Karpas-422 (cell line): ENCODE results near the gene PSTPIP1. TPM values are rescaled to one million over a fixed set of nuclear protein-coding genes. Genes with fewer than 3 reads are reported as not detected.
A peak's percentile ranks its signal among the peaks of the same experiment; 100 is the strongest.

Source experiments
- DNase-seq: peaks from one replicate; pipeline ENCODE4 v3.0.0-alpha.2; 2015
- H2AFZ ChIP-seq: fragments of 200-600 bp; sonication (generic); 2 replicates; pipeline ENCODE4 v1.6.1; 2014; ENCODE audit warnings: antibody characterized with exemption, low read length, mixed read lengths
- H3K27ac ChIP-seq: fragments of 200-600 bp; sonication (generic); 2 replicates; pipeline ENCODE4 v1.5.1; 2014; ENCODE audit warnings: mild to moderate bottlenecking, low read length, moderate library complexity
- H3K27me3 ChIP-seq: fragments of 200-600 bp; sonication (generic); 2 replicates; pipeline ENCODE4 v1.6.1; 2014; ENCODE audit warnings: low read length, mixed read lengths
- H3K36me3 ChIP-seq: fragments of 200-600 bp; sonication (generic); 2 replicates; pipeline ENCODE4 v1.6.1; 2014; ENCODE audit warnings: low read length, mixed read lengths; ENCODE audit not compliant: insufficient read depth
- H3K4me1 ChIP-seq: fragments of 200-600 bp; sonication (generic); 2 replicates; pipeline ENCODE4 v1.6.1; 2014; ENCODE audit warnings: mild to moderate bottlenecking, low read length, mixed read lengths
- H3K4me2 ChIP-seq: fragments of 200-600 bp; sonication (generic); 2 replicates; pipeline ENCODE4 v1.6.1; 2014; ENCODE audit warnings: low read length, low read depth, mild to moderate bottlenecking; ENCODE audit not compliant: poor library complexity, severe bottlenecking
- H3K4me3 ChIP-seq: fragments of 200-600 bp; sonication (generic); 2 replicates; pipeline ENCODE4 v1.5.1; 2014; ENCODE audit warnings: mild to moderate bottlenecking, antibody characterized with exemption, low read length, mixed read lengths
- H3K79me2 ChIP-seq: fragments of 200-600 bp; sonication (generic); 2 replicates; pipeline ENCODE4 v1.6.1; 2014; ENCODE audit warnings: mild to moderate bottlenecking, low read length, mixed read lengths
- H3K9ac ChIP-seq: fragments of 200-600 bp; sonication (generic); 2 replicates; pipeline ENCODE4 v1.6.0; 2014; ENCODE audit warnings: low read length
- H3K9me2 ChIP-seq: fragments of 200-600 bp; sonication (generic), shearing (Covaris generic); replicated peaks from 2 replicates; pipeline ENCODE4 v1.6.0; 2014; ENCODE audit warnings: mild to moderate bottlenecking, low read length, moderate library complexity; ENCODE audit not compliant: insufficient read depth
- H3K9me3 ChIP-seq: fragments of 300-700, 200-600 bp; sonication (generic); 2 replicates; pipeline ENCODE4 v1.6.1; 2014; ENCODE audit warnings: low read length, mixed read lengths
- H4K20me1 ChIP-seq: fragments of 200-600 bp; sonication (generic); 2 replicates; pipeline ENCODE4 v1.6.1; 2014; ENCODE audit warnings: mild to moderate bottlenecking, antibody characterized with exemption, low read length, low read depth; ENCODE audit not compliant: insufficient read depth
- total RNA-seq: library from RNA; depleted of rRNA; stranded (reverse); fragments of >200 nt; shearing (Covaris generic); gene quantifications from 2 replicates; pipeline ENCODE4 v1.2.3, GENCODE V29; 2014; ENCODE audit warnings: low replicate concordance

The PSTPIP1 gene
- total RNA-seq, 1 experiment from 2014 or later = 13.1 TPM

DNA sequence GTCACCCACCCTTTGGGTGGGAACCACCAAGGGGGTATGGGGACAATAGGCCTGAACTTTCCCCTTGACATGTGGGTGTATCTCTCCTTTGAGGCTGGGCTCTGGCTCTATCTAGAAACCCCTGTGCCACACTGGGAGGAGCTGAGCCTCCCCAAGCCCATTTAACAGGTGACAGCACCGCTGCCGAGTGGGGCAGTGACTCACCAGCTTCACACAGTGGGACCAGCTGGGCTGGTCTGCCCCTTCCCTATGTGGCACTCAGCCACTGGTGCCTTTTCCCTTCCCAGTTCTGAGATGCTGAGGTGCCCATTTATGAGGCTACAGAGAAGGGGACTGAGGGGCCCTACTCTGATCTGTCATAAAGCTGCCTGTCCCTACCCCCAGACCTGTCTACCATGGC lies 5.1 kb downstream of the PSTPIP1 start:
- H2AFZ ChIP-seq = no peak overlapping the region
- H3K27me3 ChIP-seq = no peaks in the 10 kb centered on the region
- H3K9me2 ChIP-seq = no peaks in the 10 kb centered on the region
- peaks cover 33% of the 10 kb centered on the region for H3K79me2 ChIP-seq
- no peaks in the 10 kb centered on the region for H4K20me1 ChIP-seq
- no peak for DNase-seq
- H3K36me3 ChIP-seq = no peaks in the 10 kb centered on the region
- no peak overlapping the region for H3K9ac ChIP-seq
- H3K4me3 ChIP-seq = no peak overlapping the region
- H3K9me3 ChIP-seq = no peaks in the 10 kb centered on the region
- H3K27ac ChIP-seq = no peak overlapping the region
- peaks cover 89% of the 10 kb centered on the region for H3K4me1 ChIP-seq
- no peak overlapping the region for H3K4me2 ChIP-seq

DNA sequence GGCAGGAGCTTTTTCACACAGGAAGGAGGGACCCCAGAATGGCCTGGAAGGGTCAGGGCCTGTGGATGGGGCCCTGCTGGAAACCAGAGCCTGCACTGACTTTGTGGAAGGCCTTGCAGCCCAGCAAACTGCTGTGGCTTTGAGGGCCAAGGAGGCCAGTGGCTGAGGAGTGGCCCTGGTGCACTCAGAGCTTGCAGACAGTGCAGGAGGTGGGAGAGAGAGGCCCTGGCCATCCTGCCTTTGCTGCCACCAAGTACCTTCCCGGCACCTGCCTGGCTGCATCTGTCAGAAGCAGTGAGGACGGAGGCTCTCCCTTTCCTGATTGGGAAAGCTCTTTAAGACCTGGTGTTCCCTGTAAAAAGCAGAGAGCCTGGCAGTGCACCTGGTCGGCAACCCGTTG lies 6.4 kb downstream of the PSTPIP1 start:
- H4K20me1 ChIP-seq = 0 out of 2 replicates have a peak, but pooled peaks cover 4% of the 10 kb centered on the region
- peak overlapping the region; percentile 98 for H3K27ac ChIP-seq
- DNase-seq = no peak
- no peak overlapping the region for H2AFZ ChIP-seq
- H3K9me2 ChIP-seq = no peaks in the 10 kb centered on the region
- no peak overlapping the region for H3K4me3 ChIP-seq
- H3K9me3 ChIP-seq = no peaks in the 10 kb centered on the region
- H3K36me3 ChIP-seq = no peaks in the 10 kb centered on the region
- peak overlapping the region; percentile 29; the same call in 1 of the 2 replicates for H3K9ac ChIP-seq
- peaks cover 78% of the 10 kb centered on the region for H3K4me1 ChIP-seq
- H3K4me2 ChIP-seq = peak overlapping the region; percentile 94
- peaks cover 29% of the 10 kb centered on the region for H3K79me2 ChIP-seq
- no peaks in the 10 kb centered on the region for H3K27me3 ChIP-seq

DNA sequence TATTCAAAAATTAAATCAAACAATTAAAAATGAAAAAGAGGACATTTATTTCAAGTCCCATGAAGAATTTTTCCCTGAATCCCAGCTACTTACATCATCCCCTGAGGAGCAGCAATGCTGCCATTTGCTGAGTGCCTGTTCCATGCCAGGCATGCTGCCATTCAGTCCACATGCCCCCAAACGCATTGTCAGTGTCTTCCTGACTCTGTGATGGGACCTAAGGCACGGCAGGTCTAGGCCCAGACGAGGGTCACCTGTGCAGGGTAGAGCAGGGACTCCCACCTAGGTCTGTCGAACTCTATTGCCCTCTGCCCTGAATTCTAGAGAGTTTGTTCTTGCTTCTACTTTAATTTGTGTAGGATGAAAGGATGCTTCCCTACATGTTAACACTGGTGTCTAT lies 7.0 kb downstream of the PSTPIP1 start:
- peak overlapping the region; percentile 94 for H3K4me2 ChIP-seq
- peak overlapping the region; percentile 76 for H3K9ac ChIP-seq
- H3K4me1 ChIP-seq = peaks cover 72% of the 10 kb centered on the region
- H4K20me1 ChIP-seq = 0 out of 2 replicates have a peak, but pooled peaks cover 4% of the 10 kb centered on the region
- peaks cover 29% of the 10 kb centered on the region for H3K79me2 ChIP-seq
- no peaks in the 10 kb centered on the region for H3K27me3 ChIP-seq
- no peaks in the 10 kb centered on the region for H3K9me2 ChIP-seq
- peak overlapping the region; percentile 98 for H3K27ac ChIP-seq
- peak overlapping the region; percentile 62 for H3K4me3 ChIP-seq
- H3K9me3 ChIP-seq = no peaks in the 10 kb centered on the region
- H3K36me3 ChIP-seq = no peaks in the 10 kb centered on the region
- no peak for DNase-seq
- no peak overlapping the region for H2AFZ ChIP-seq

DNA sequence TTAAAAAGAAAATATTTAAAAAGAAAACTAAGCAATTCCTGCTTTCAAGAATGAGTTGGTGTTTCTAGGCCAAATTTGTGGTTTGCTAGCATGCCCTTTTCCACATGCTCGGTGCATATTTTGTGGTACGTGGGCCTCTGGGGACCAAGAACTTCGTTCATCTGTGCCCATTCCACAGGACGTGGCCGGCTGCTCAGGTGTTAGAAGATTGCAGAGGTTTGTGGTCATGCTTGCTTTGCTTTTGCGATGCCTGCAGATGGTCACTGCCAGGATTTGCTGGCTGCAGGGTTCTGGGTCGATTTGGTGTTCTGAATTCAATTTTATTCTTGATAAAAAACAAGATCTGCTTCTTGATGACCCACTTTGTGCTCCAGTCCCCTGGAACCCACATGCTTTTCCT lies 7.5 kb downstream of the PSTPIP1 start:
- H3K27ac ChIP-seq = peak overlapping the region; percentile 98
- peaks cover 30% of the 10 kb centered on the region; the same call in 1 of the 2 replicates for H3K79me2 ChIP-seq
- H4K20me1 ChIP-seq = 0 out of 2 replicates have a peak, but pooled peaks cover 4% of the 10 kb centered on the region
- H2AFZ ChIP-seq = no peak overlapping the region
- H3K4me1 ChIP-seq = peaks cover 68% of the 10 kb centered on the region
- no peaks in the 10 kb centered on the region for H3K27me3 ChIP-seq
- H3K9ac ChIP-seq = peak overlapping the region; percentile 76
- no peaks in the 10 kb centered on the region for H3K9me2 ChIP-seq
- peak overlapping the region; percentile 94 for H3K4me2 ChIP-seq
- DNase-seq = peak; percentile 67
- peak overlapping the region; percentile 62 for H3K4me3 ChIP-seq
- H3K36me3 ChIP-seq = no peaks in the 10 kb centered on the region
- H3K9me3 ChIP-seq = no peaks in the 10 kb centered on the region

DNA sequence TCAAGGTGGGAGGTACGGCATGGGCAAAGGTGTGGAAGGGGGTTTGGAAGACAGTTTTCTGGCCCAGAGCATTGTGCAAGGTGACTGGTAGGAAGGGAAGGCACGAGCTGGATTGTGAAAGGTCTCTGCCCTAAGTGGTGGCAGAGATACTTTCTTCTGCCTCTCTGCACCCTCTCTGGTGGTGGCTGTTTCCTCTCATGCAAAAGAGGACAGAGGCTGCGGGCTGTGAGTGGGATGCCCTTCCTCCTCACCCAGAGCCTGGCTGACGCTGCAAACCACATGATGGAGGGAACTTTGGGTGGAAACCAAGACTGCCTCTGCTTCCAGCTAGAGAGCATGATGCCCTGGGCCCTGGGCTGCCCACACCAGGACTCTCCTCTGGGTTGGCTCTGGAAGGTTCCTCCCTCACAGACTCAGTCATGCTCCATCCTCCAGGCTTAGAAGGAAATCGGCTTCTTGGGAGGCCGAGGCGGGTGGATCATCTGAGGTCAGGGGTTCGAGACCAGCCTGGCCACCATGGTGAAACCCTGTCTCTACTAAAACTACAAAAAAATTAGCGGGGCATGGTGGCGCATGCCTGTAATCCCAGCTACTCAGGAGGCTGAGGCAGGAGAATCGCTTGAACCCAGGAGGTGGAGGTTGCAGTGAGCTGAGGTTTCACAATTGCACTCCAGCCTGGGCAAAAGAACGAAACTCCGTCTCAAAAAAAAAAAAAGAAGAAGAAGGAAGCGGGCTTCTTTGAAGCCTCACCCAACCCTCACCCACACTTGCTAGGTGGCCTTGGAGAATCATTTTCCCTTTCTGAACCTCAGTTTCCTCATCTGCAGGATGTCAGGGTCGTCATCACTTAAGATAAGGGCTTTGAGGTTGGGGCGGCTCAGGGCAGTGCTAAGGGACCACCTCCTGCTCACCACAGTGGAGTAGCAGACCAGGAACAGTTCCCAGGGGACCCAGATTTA lies 8.3 kb downstream of the PSTPIP1 start:
- Histone ChIP-seq H3K4me2 (peak overlapping the region; percentile 94), H3K36me3 (no peaks in the 10 kb centered on the region), H2AFZ (peak overlapping the region; percentile 52; the same call in 1 of the 2 replicates), H3K9me3 (no peaks in the 10 kb centered on the region), H3K9me2 (no peaks in the 10 kb centered on the region), H3K79me2 (peaks cover 29% of the 10 kb centered on the region; the same call in 1 of the 2 replicates), H3K4me1 (peaks cover 60% of the 10 kb centered on the region), H4K20me1 (0 out of 2 replicates have a peak, but pooled peaks cover 8% of the 10 kb centered on the region), H3K4me3 (peak overlapping the region; percentile 62), H3K27me3 (no peaks in the 10 kb centered on the region), H3K9ac (peak overlapping the region; percentile 76), H3K27ac (peak overlapping the region; percentile 98)
- peak; percentile 93 for DNase-seq

DNA sequence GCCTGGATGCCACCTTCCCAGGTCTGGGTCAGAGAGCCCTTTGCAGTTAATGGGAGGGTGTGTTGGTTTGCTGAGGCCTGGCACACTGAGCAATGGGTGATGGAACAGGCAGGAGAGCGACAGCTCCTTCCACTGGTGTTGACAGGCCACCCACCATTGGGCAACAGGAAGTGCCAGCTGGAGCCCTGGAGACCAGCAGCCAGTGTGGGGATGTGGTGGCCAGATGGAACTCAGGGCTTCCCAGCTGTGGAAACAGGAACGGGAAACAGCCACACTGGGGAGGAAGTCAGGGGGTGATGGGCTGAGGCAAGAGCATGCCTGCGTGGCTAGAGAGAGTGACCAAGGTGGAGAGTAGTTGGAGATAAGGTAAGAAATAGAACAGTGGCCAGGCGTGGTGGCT lies 9.3 kb downstream of the PSTPIP1 start:
- H3K79me2 ChIP-seq = peaks cover 23% of the 10 kb centered on the region; the same call in 1 of the 2 replicates
- no peaks in the 10 kb centered on the region for H3K27me3 ChIP-seq
- H3K4me3 ChIP-seq = no peak overlapping the region
- no peaks in the 10 kb centered on the region for H3K9me2 ChIP-seq
- H2AFZ ChIP-seq = no peak overlapping the region
- peaks cover 51% of the 10 kb centered on the region for H3K4me1 ChIP-seq
- H3K9ac ChIP-seq = no peak overlapping the region
- peak overlapping the region; percentile 94 for H3K4me2 ChIP-seq
- no peaks in the 10 kb centered on the region for H3K36me3 ChIP-seq
- H4K20me1 ChIP-seq = peaks cover 13% of the 10 kb centered on the region; the same call in 1 of the 2 replicates
- peak overlapping the region; percentile 98; the same call in 1 of the 2 replicates for H3K27ac ChIP-seq
- H3K9me3 ChIP-seq = no peaks in the 10 kb centered on the region
- peak; percentile 45 for DNase-seq

DNA sequence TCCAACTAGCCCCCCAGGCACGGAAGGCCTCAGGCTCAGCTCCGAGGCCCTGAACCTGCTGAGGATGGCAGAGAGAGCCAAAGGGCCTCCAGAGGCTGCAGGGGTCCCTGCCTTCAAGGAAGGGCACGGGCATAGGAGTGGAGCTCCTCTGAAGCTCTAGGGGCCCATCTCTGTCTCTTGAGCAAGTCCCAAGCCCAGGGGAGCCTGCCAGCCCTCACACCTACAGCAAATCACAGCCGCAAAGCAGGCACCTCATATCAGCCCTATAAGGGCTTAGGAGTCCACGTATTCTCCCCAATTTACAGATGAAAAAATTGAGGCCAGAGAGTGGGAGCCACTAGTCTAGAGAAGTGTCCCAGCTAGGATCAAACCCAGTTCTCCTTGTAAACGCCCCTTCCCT lies 14.2 kb downstream of the PSTPIP1 start:
- peaks cover 45% of the 10 kb centered on the region; the same call in 1 of the 2 replicates for H4K20me1 ChIP-seq
- H3K9ac ChIP-seq = no peak overlapping the region
- H3K27me3 ChIP-seq = no peaks in the 10 kb centered on the region
- H3K4me3 ChIP-seq = no peak overlapping the region
- H3K79me2 ChIP-seq = peaks cover 15% of the 10 kb centered on the region; the same call in 1 of the 2 replicates
- H3K9me2 ChIP-seq = no peaks in the 10 kb centered on the region
- H3K4me2 ChIP-seq = no peak overlapping the region
- no peaks in the 10 kb centered on the region for H3K9me3 ChIP-seq
- peaks cover 32% of the 10 kb centered on the region for H3K4me1 ChIP-seq
- no peak for DNase-seq
- H3K36me3 ChIP-seq = no peaks in the 10 kb centered on the region
- no peak overlapping the region for H2AFZ ChIP-seq
- H3K27ac ChIP-seq = no peak overlapping the region

DNA sequence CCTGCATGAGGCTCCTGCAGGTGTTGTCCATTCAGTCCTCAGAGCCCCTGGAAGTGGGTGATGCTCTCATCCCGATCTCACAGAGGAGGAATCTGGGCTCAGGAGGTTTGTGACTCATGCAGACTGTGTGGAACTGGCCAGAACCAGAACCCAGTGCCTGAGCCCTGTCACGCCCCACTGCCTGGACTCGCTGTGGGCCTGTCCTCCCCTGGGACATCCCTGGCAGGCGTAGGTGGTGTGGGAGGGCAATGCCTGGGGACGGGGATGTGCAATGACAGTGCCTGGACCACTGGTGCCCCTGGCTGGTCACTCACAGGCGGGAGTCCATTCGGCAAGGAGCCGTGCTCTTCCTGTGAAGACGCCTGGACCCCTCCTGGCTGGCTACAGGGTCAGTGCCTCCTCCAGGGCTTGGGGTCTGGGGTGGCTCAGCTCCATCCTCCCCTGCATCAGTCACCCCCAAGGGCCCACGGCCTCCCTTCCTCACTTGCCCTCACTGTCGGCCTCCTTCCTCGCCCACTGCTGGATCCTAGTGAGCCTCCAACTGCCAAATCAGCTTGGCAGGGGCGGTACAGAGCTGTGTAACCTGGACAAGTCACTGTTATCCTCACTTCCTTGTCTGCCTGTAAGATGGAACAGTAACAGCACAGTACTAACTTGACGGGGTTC lies 14.9 kb downstream of the PSTPIP1 start:
- Histone ChIP-seq H3K9me2 (no peaks in the 10 kb centered on the region), H3K27ac (no peak overlapping the region), H3K79me2 (0 out of 2 replicates have a peak, but pooled peaks cover 13% of the 10 kb centered on the region), H3K4me2 (no peak overlapping the region), H2AFZ (no peak overlapping the region), H3K9ac (no peak overlapping the region), H3K4me3 (no peak overlapping the region), H3K27me3 (no peaks in the 10 kb centered on the region), H3K4me1 (peaks cover 36% of the 10 kb centered on the region), H3K9me3 (no peaks in the 10 kb centered on the region), H3K36me3 (no peaks in the 10 kb centered on the region), H4K20me1 (peaks cover 50% of the 10 kb centered on the region; the same call in 1 of the 2 replicates)
- no peak for DNase-seq
